ENCODE measurements around the gene NUP214.
"Not testable (repeated sequence)": the region's sequence is repeated elsewhere in the genome, so short reads cannot be mapped to it uniquely, and the experiment has no call there.

The NUP214 gene

GRCh38 chr9:131264231-131264630, 138.8 kb downstream of the NUP214 start:
- H3K9me3 ChIP-seq (ENCODE audit: insufficient read depth, low read length), result no peaks in the 10 kb centered on the region
- H3K79me2 ChIP-seq (ENCODE audit: low read length), result peaks cover 61% of the 10 kb centered on the region
- H3K27me3 ChIP-seq (ENCODE audit: low read depth, low read length), result no peaks in the 10 kb centered on the region
- no peak overlapping the region for H3K27ac ChIP-seq (ENCODE audit: low read length)
- H2AFZ ChIP-seq (ENCODE audit: low read depth, low read length), result no peak overlapping the region
- no peak overlapping the region for H3K4me2 ChIP-seq (ENCODE audit: low read length)
- no peak overlapping the region for H3K9ac ChIP-seq (ENCODE audit: low read length)
- peaks cover 37% of the 10 kb centered on the region for H3K4me1 ChIP-seq (ENCODE audit: low read length)
- TF ChIP-seq, protein P1, sequence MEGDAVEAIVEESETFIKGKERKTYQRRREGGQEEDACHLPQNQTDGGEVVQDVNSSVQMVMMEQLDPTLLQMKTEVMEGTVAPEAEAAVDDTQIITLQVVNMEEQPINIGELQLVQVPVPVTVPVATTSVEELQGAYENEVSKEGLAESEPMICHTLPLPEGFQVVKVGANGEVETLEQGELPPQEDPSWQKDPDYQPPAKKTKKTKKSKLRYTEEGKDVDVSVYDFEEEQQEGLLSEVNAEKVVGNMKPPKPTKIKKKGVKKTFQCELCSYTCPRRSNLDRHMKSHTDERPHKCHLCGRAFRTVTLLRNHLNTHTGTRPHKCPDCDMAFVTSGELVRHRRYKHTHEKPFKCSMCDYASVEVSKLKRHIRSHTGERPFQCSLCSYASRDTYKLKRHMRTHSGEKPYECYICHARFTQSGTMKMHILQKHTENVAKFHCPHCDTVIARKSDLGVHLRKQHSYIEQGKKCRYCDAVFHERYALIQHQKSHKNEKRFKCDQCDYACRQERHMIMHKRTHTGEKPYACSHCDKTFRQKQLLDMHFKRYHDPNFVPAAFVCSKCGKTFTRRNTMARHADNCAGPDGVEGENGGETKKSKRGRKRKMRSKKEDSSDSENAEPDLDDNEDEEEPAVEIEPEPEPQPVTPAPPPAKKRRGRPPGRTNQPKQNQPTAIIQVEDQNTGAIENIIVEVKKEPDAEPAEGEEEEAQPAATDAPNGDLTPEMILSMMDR (IDR thresholded peaks at IDR 0.05; ENCODE audit: low read depth, low read length), result no peak
- no peak for TF ChIP-seq EZH2phosphoT487 (IDR thresholded peaks at IDR 0.05; ENCODE audit: low read depth)
- peaks cover 24% of the 10 kb centered on the region for H3K36me3 ChIP-seq (replicated peaks; ENCODE audit: low read depth, low read length)
- H3K4me3 ChIP-seq (ENCODE audit: low read length), result no peak overlapping the region
- peaks cover 11% of the 10 kb centered on the region for H4K20me1 ChIP-seq (ENCODE audit: insufficient read depth, low read length)

GRCh38 chr9:131266266-131267229, 141.2 kb downstream of the NUP214 start:
- TF ChIP-seq EZH2phosphoT487 (IDR thresholded peaks at IDR 0.05; ENCODE audit: low read depth), result no peak
- TF ChIP-seq, protein P1 (IDR thresholded peaks at IDR 0.05; ENCODE audit: low read depth, low read length), result no peak
- Histone ChIP-seq H3K9me3 (ENCODE audit: insufficient read depth, low read length) (no peaks in the 10 kb centered on the region), H4K20me1 (ENCODE audit: insufficient read depth, low read length) (peaks cover 9% of the 10 kb centered on the region), H3K79me2 (ENCODE audit: low read length) (peaks cover 80% of the 10 kb centered on the region), H3K36me3 (replicated peaks; ENCODE audit: low read depth, low read length) (peaks cover 18% of the 10 kb centered on the region), H3K27me3 (ENCODE audit: low read depth, low read length) (no peaks in the 10 kb centered on the region), H2AFZ (ENCODE audit: low read depth, low read length) (no peak overlapping the region), H3K27ac (ENCODE audit: low read length) (no peak overlapping the region), H3K4me3 (ENCODE audit: low read length) (no peak overlapping the region), H3K4me1 (ENCODE audit: low read length) (peaks cover 59% of the 10 kb centered on the region), H3K4me2 (ENCODE audit: low read length) (no peak overlapping the region), H3K9ac (ENCODE audit: low read length) (no peak overlapping the region)

GRCh38 chr9:131270171-131271015, 145.0 kb downstream of the NUP214 start:
- peak overlapping the region; percentile 52 for H3K4me3 ChIP-seq (ENCODE audit: low read length)
- peak overlapping the region; percentile 93 for H3K27ac ChIP-seq (ENCODE audit: low read length)
- H3K36me3 ChIP-seq (replicated peaks; ENCODE audit: low read depth, low read length), result peaks cover 17% of the 10 kb centered on the region
- TF ChIP-seq, protein P1 (IDR thresholded peaks at IDR 0.05; ENCODE audit: low read depth, low read length), result no peak
- H3K79me2 ChIP-seq (ENCODE audit: low read length), result peaks cover 94% of the 10 kb centered on the region
- peak overlapping the region; percentile 84 for H3K4me2 ChIP-seq (ENCODE audit: low read length)
- H3K9ac ChIP-seq (ENCODE audit: low read length), result peak overlapping the region; percentile 37; the same call in 1 of the 2 replicates
- H3K9me3 ChIP-seq (ENCODE audit: insufficient read depth, low read length), result no peaks in the 10 kb centered on the region
- peaks cover 4% of the 10 kb centered on the region; the same call in 1 of the 2 replicates for H4K20me1 ChIP-seq (ENCODE audit: insufficient read depth, low read length)
- H3K4me1 ChIP-seq (ENCODE audit: low read length), result peaks cover 64% of the 10 kb centered on the region
- H3K27me3 ChIP-seq (ENCODE audit: low read depth, low read length), result no peaks in the 10 kb centered on the region
- H2AFZ ChIP-seq (ENCODE audit: low read depth, low read length), result no peak overlapping the region

DNA sequence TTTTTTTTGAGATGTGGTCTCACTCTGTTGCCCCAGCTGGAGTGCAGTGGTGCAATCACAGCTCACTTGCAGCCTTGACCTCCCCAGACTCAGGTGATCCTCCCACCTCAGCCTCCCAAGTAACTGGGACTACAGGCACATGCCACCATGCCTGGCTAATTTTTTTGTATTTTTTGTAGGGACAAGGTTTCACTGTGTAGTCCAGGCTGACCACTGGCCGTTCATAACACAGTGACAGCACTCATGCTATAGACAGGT, 145.6 kb downstream of the NUP214 start:
- not testable (repeated sequence) for H3K9me3 ChIP-seq (ENCODE audit: insufficient read depth, low read length); H3K27me3 ChIP-seq (ENCODE audit: low read depth, low read length); H2AFZ ChIP-seq (ENCODE audit: low read depth, low read length); H4K20me1 ChIP-seq (ENCODE audit: insufficient read depth, low read length)
- Histone ChIP-seq H3K79me2 (ENCODE audit: low read length) (peaks cover 94% of the 10 kb centered on the region), H3K4me3 (ENCODE audit: low read length) (peak overlapping the region; percentile 52), H3K9ac (ENCODE audit: low read length) (peak overlapping the region; percentile 37; the same call in 1 of the 2 replicates), H3K36me3 (replicated peaks; ENCODE audit: low read depth, low read length) (peaks cover 17% of the 10 kb centered on the region), H3K4me1 (ENCODE audit: low read length) (peaks cover 64% of the 10 kb centered on the region), H3K27ac (ENCODE audit: low read length) (peak overlapping the region; percentile 93), H3K4me2 (ENCODE audit: low read length) (peak overlapping the region; percentile 84)
